Chondrocyte (in vitro differentiated cells): ENCODE measurements around the gene RTN4RL2. TPM values are rescaled to one million over a fixed set of nuclear protein-coding genes. Genes with fewer than 3 reads are reported as not detected.

Source experiments
- DNase-seq: peaks from one replicate; pipeline ENCODE4 v3.0.0; 2021; ENCODE audit warnings: mixed read lengths, low spot score
- H3K27ac Mint-ChIP-seq: one replicate; pipeline ENCODE4 v1.8.0; 2021; ENCODE audit warnings: mild to moderate bottlenecking, moderate library complexity, mixed read lengths; ENCODE audit not compliant: unreplicated experiment
- H3K27me3 Mint-ChIP-seq: 2 replicates; pipeline ENCODE4 v1.8.0; 2021; ENCODE audit warnings: low read depth, mixed read lengths
- H3K36me3 Mint-ChIP-seq: 2 replicates; pipeline ENCODE4 v1.8.0; 2021; ENCODE audit warnings: low read depth, mixed read lengths
- H3K4me1 Mint-ChIP-seq: 2 replicates; pipeline ENCODE4 v1.8.0; 2021; ENCODE audit warnings: low read depth, mild to moderate bottlenecking, mixed read lengths
- H3K4me3 Mint-ChIP-seq: one replicate; pipeline ENCODE4 v1.8.0; 2021; ENCODE audit warnings: mild to moderate bottlenecking, moderate library complexity, mixed read lengths; ENCODE audit not compliant: unreplicated experiment
- H3K9me3 Mint-ChIP-seq: 2 replicates; pipeline ENCODE4 v1.8.0; 2021; ENCODE audit warnings: low read depth, mixed read lengths
- CTCF ChIP-seq: fragments of 200-600 bp; sonication (generic); IDR thresholded peaks from 2 replicates; pipeline ENCODE4 v1.5.0; 2021; ENCODE audit warnings: antibody characterized with exemption, mild to moderate bottlenecking, moderate library complexity
- total RNA-seq: library from RNA; stranded (reverse); gene quantifications from 3 replicates; pipeline ENCODE4 v1.2.1, GENCODE V29; 2021

Gene RTN4RL2
- total RNA-seq, 1 donor from 2014 or later: 0.57 TPM

- no peaks in the 10 kb centered on the region for H3K27me3 Mint-ChIP-seq
- TF ChIP-seq CTCF: no peak
- no peak overlapping the region for H3K27ac Mint-ChIP-seq
- H3K9me3 Mint-ChIP-seq: no peaks in the 10 kb centered on the region
- H3K36me3 Mint-ChIP-seq: peaks cover 2% of the 10 kb centered on the region
- H3K4me1 Mint-ChIP-seq: peaks cover 11% of the 10 kb centered on the region
- no peak overlapping the region for H3K4me3 Mint-ChIP-seq
- DNase-seq: no peak
Measured at GRCh38 chr11:57496109-57496820, 35.9 kb downstream of the RTN4RL2 start.

- H3K27ac Mint-ChIP-seq: no peak overlapping the region
- no peaks in the 10 kb centered on the region for H3K27me3 Mint-ChIP-seq
- peaks cover 2% of the 10 kb centered on the region for H3K36me3 Mint-ChIP-seq
- peaks cover 11% of the 10 kb centered on the region for H3K4me1 Mint-ChIP-seq
- DNase-seq: no peak
- no peak overlapping the region for H3K4me3 Mint-ChIP-seq
- no peaks in the 10 kb centered on the region for H3K9me3 Mint-ChIP-seq
- TF ChIP-seq CTCF: no peak
Measured at GRCh38 chr11:57497303-57498247, 37.2 kb downstream of the RTN4RL2 start.

GRCh38 chr11:57498540-57498939 lies 38.2 kb downstream of the RTN4RL2 start:
- DNase-seq: no peak
- H3K36me3 Mint-ChIP-seq: peaks cover 2% of the 10 kb centered on the region
- H3K4me1 Mint-ChIP-seq: peaks cover 11% of the 10 kb centered on the region
- no peak for TF ChIP-seq CTCF
- H3K4me3 Mint-ChIP-seq: no peak overlapping the region
- H3K27me3 Mint-ChIP-seq: no peaks in the 10 kb centered on the region
- H3K9me3 Mint-ChIP-seq: no peaks in the 10 kb centered on the region
- H3K27ac Mint-ChIP-seq: no peak overlapping the region

- peak overlapping the region; percentile 17 for H3K27ac Mint-ChIP-seq
- H3K4me3 Mint-ChIP-seq: peak overlapping the region; percentile 64
- no peak for TF ChIP-seq CTCF
- H3K4me1 Mint-ChIP-seq: peaks cover 11% of the 10 kb centered on the region
- H3K9me3 Mint-ChIP-seq: no peaks in the 10 kb centered on the region
- DNase-seq: no peak
- no peaks in the 10 kb centered on the region for H3K27me3 Mint-ChIP-seq
- peaks cover 2% of the 10 kb centered on the region for H3K36me3 Mint-ChIP-seq
Measured at GRCh38 chr11:57499413-57499982, 39.2 kb downstream of the RTN4RL2 start.

GRCh38 chr11:57499983-57500461 lies 39.7 kb downstream of the RTN4RL2 start:
- DNase-seq: no peak
- Mint-ChIP-seq H3K4me1 (peaks cover 11% of the 10 kb centered on the region), H3K9me3 (no peaks in the 10 kb centered on the region), H3K27me3 (no peaks in the 10 kb centered on the region), H3K27ac (no peak overlapping the region), H3K36me3 (peaks cover 2% of the 10 kb centered on the region), H3K4me3 (peak overlapping the region; percentile 64)
- no peak for TF ChIP-seq CTCF
